Ovary (tissue), 9 donors: Measurements from ENCODE around the gene ZNF592. TPM values are rescaled to one million over a fixed set of nuclear protein-coding genes. Genes with fewer than 3 reads are reported as not detected.

ENCODE experiments used
- DNase-seq, 5 donors: peaks; one replicate each; pipeline ENCODE4 v3.0.0-alpha.2; 2019 to 2020
- H3K27ac ChIP-seq, 2 donors: fragments of 200-600 bp; one replicate each; pipeline versions ENCODE4 v1.5.1 to v1.8.0; 2019 to 2022
- H3K27me3 ChIP-seq: fragments of 200-600 bp; one replicate; pipeline ENCODE4 v1.8.0; 2022
- H3K36me3 ChIP-seq: fragments of 200-600 bp; sonication (generic); one replicate; pipeline ENCODE4 v1.5.1; 2019
- H3K4me1 ChIP-seq: one replicate; pipeline ENCODE4 v1.8.1; 2013; ENCODE audit warnings: mild to moderate bottlenecking, moderate library complexity; ENCODE audit not compliant: insufficient read depth
- H3K4me3 ChIP-seq: fragments of 200-600 bp; sonication (generic); one replicate; pipeline ENCODE4 v1.5.1; 2017
- H3K9me3 ChIP-seq, 2 donors: fragments of 200-600 bp in 1 of 2; sonication (generic) in 1 of 2; one replicate each; pipeline versions ENCODE4 v1.5.1 to v1.8.1; 2013 to 2019; ENCODE audit warnings: mild to moderate bottlenecking in 1 of 2, moderate library complexity in 1 of 2
- CTCF ChIP-seq, 3 donors: fragments of 450-650 bp in 2 of 3; fragments of 200-600 bp in 1 of 3; IDR thresholded peaks; one replicate each; pipeline versions ENCODE4 v1.5.1 to v1.8.0; 2016 to 2022; ENCODE audit warnings: antibody characterized with exemption in 3 of 3, mild to moderate bottlenecking in 1 of 3
- EP300 ChIP-seq: sonication (generic); formaldehyde crosslinking; IDR thresholded peaks from one replicate; pipeline ENCODE4 v1.6.1; 2017; ENCODE audit warnings: antibody characterized with exemption
- POLR2A ChIP-seq: fragments of 450-650 bp; IDR thresholded peaks from one replicate; pipeline ENCODE4 v1.6.1; 2017; ENCODE audit warnings: antibody characterized with exemption, mild to moderate bottlenecking, moderate library complexity
- WGBS, 3 donors: extraction: QIAGEN DNeasy Blood & Tissue Kit in 1 of 3; methylation state at CpG; one replicate each; pipeline versions ENCODE4 v1.1.5 to v1.1.7; 2013 to 2017; 5-methylcytosine and 5-hydroxymethylcytosine counted together
- intact Hi-C, 4 donors: fragments of 100-400 bp; cut with DNase I; formaldehyde crosslinking; loops; one replicate each; pipeline versions ENCODE4 v1.11.0 to v1.15.1; 2022 to 2023
- polyA plus RNA-seq, 2 donors: library from polyadenylated mRNA; stranded (reverse); fragments of 200-250 nt in 1 of 2; fragments of 350-450 nt in 1 of 2; fragmentation: Illumina TruSeq in 1 of 2; extraction: RNeasy Lipid Tissue Mini Kit (QIAGEN cat#74804) in 1 of 2; gene quantifications; one replicate each; pipeline ENCODE4 v1.2.3, GENCODE V29; 2013 to 2014
- total RNA-seq, 7 donors: library from RNA; depleted of rRNA in 2 of 7; stranded (reverse); fragments of >200 nt in 2 of 7; fragmentation: NEBNext Ultra II Directional in 3 of 7; extraction: Animal tissue kit (Norgen Biotek cat#: 25700) in 3 of 7; gene quantifications; one replicate each; pipeline versions ENCODE4 v1.1.0 to v1.2.4, GENCODE V29; 2016 to 2023
- donor health status: DM: no; HTN: no; CAD: no; lungs with moderate emphysema.
- donor health status: DM: no; HTN: no; CAD: no.
- donor health status: Bipolar disorder and iron deficiency.
- donor health status: DM: yes; HTN: yes; CAD: no.
- donor health status: DM: no; HTN: no; CAD: no.
- donor health status: DM: yes; HTN: yes; CAD: no.

Gene ZNF592
- total and polyA plus RNA-seq, 9 donors = 10.9 to 37.3 (median 23.7) TPM

- TF ChIP-seq EP300 (no peak), POLR2A (no peak), CTCF (IDR thresholded peaks at IDR 0.05) (no peak)
- no peaks in the 10 kb centered on the region for H3K27me3 ChIP-seq
- H3K4me1 ChIP-seq = peaks cover 7% of the 10 kb centered on the region
- H3K27ac ChIP-seq = no peak overlapping the region
- H3K36me3 ChIP-seq = no peaks in the 10 kb centered on the region
- 83 to 89% (median 85%) methylated on average over 3 of the region's 3 CpGs for WGBS, 3 donors
- DNase-seq = no peak
- H3K4me3 ChIP-seq = no peak overlapping the region
- intact Hi-C loops = no loop called here
- no peaks in the 10 kb centered on the region for H3K9me3 ChIP-seq
Measured at GRCh38 chr15:84780492-84780891, 32.1 kb downstream of the ZNF592 start.

- Histone ChIP-seq H3K36me3 (no peaks in the 10 kb centered on the region), H3K4me1 (peaks cover 7% of the 10 kb centered on the region), H3K27me3 (no peaks in the 10 kb centered on the region), H3K9me3 (no peaks in the 10 kb centered on the region), H3K4me3 (no peak overlapping the region), H3K27ac (no peak overlapping the region)
- intact Hi-C loops = no loop called here
- DNase-seq = no peak
- TF ChIP-seq CTCF (IDR thresholded peaks at IDR 0.05) = no peak
- TF ChIP-seq POLR2A = no peak
- no peak for TF ChIP-seq EP300
- 97 to 100% (median 98%) methylated on average over 1 of the region's 1 CpG for WGBS, 3 donors
Measured at GRCh38 chr15:84781495-84781894, 33.1 kb downstream of the ZNF592 start.

GRCh38 chr15:84782346-84782745, 34.0 kb downstream of the ZNF592 start:
- DNase-seq = no peak
- no peak for TF ChIP-seq POLR2A
- TF ChIP-seq CTCF (IDR thresholded peaks at IDR 0.05) = no peak
- TF ChIP-seq EP300 = no peak
- no peak overlapping the region for H3K27ac ChIP-seq
- no peaks in the 10 kb centered on the region for H3K36me3 ChIP-seq
- intact Hi-C loops = no loop called here
- H3K4me1 ChIP-seq = peaks cover 2% of the 10 kb centered on the region
- H3K9me3 ChIP-seq = no peaks in the 10 kb centered on the region
- no peaks in the 10 kb centered on the region for H3K27me3 ChIP-seq
- no peak overlapping the region for H3K4me3 ChIP-seq

- H3K36me3 ChIP-seq = no peaks in the 10 kb centered on the region
- intact Hi-C loops = no loop called here
- 87 to 89% (median 88%) methylated on average over 12 of the region's 12 CpGs for WGBS, 3 donors
Measured at GRCh38 chr15:84783493-84784251, 35.3 kb downstream of the ZNF592 start.

More at GRCh38 chr15:84783493-84784251, 35.3 kb downstream of the ZNF592 start:
- H3K4me3 ChIP-seq = no peak overlapping the region
- H3K4me1 ChIP-seq = peaks cover 2% of the 10 kb centered on the region
- DNase-seq = no peak
- no peak overlapping the region for H3K27ac ChIP-seq
- no peaks in the 10 kb centered on the region for H3K27me3 ChIP-seq
- no peak for TF ChIP-seq EP300
- TF ChIP-seq POLR2A = no peak
- TF ChIP-seq CTCF (IDR thresholded peaks at IDR 0.05) = no peak
- H3K9me3 ChIP-seq = no peaks in the 10 kb centered on the region
